Renal pelvis (tissue), 12 donors: ENCODE data around the gene SLC17A3. TPM values are rescaled to one million over a fixed set of nuclear protein-coding genes. Genes with fewer than 3 reads are reported as not detected.

Source experiments
- DNase-seq: peaks from one replicate; pipeline ENCODE4 v3.0.0-alpha.2; 2013
- long read RNA-seq, 16 experiments: transcript quantifications; one replicate each; lab custom pipeline, GENCODE V29; 2026
- polyA plus RNA-seq, 3 donors: library from polyadenylated mRNA; unstranded; fragments of 120-200 nt; gene quantifications; one replicate each; pipeline ENCODE4 v1.2.1, GENCODE V29; 2013; ENCODE audit not compliant: insufficient read length in 3 of 3

Gene SLC17A3, protein sequence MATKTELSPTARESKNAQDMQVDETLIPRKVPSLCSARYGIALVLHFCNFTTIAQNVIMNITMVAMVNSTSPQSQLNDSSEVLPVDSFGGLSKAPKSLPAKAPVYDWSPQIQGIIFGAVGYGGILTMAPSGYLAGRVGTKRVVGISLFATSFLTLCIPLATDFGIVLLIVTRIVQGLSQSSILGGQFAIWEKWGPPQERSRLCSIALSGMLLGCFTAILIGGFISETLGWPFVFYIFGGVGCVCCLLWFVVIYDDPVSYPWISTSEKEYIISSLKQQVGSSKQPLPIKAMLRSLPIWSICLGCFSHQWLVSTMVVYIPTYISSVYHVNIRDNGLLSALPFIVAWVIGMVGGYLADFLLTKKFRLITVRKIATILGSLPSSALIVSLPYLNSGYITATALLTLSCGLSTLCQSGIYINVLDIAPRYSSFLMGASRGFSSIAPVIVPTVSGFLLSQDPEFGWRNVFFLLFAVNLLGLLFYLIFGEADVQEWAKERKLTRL
- 1 to 10 TPM in 1 of 3 donors, under 1 TPM in 2; 0.47 to 1.2 (median 0.95) TPM for polyA plus RNA-seq
- long read RNA-seq, donor 1: 0 reads
- long read RNA-seq, donor 2: 0 reads
- long read RNA-seq, donor 3: 0 reads
- long read RNA-seq, donor 4: 0 reads
- long read RNA-seq, donor 5: 0 reads
- long read RNA-seq, donor 6: 0 reads
- long read RNA-seq, donor 7: 0 reads
- long read RNA-seq, donor 8: 0 reads
- long read RNA-seq, donor 9: 0 reads
- long read RNA-seq, donor 10: 0 reads
- long read RNA-seq, donor 11: 0 reads
- long read RNA-seq, donor 12: 0 reads
- long read RNA-seq, donor 13: 0 reads
- long read RNA-seq, donor 14: 0 reads
- long read RNA-seq, donor 15: 0 reads
- long read RNA-seq, donor 16: 0 reads

GRCh38 chr6:25874118-25874517, at the start of gene SLC17A3:
TSS of gene SLC17A3 (minus strand) at chr6:25874243. CDS start at chr6:25868387, 5,856 bp downstream.
- no peak for DNase-seq

GRCh38 chr6:25922301-25922700, 48.3 kb upstream of the SLC17A3 start:
- no peak for DNase-seq

GRCh38 chr6:25921525-25922203, 47.6 kb upstream of the SLC17A3 start:
- no peak for DNase-seq

DNA sequence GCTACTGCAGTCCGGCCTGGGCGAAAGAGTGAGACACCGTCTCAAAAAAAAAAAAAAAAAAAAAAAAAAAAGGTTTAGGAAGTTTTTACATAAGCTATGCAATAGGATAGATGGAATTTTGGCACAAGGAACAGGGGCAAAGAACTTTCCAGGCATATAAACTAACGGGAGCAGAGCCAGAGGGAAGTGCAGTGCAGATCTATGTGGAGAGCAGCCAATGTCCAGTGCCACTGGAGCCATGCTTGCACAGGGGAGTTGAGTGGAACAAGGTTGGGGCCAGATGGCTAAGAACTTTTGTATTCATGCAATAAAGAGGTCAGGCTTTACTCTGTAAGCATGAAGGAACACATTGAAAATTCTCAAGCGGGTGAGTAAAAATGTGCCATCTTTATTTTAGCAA, 45.6 kb upstream of the SLC17A3 start:
- DNase-seq: no peak

GRCh38 chr6:25918083-25918683, 44.1 kb upstream of the SLC17A3 start:
- no peak for DNase-seq

DNA sequence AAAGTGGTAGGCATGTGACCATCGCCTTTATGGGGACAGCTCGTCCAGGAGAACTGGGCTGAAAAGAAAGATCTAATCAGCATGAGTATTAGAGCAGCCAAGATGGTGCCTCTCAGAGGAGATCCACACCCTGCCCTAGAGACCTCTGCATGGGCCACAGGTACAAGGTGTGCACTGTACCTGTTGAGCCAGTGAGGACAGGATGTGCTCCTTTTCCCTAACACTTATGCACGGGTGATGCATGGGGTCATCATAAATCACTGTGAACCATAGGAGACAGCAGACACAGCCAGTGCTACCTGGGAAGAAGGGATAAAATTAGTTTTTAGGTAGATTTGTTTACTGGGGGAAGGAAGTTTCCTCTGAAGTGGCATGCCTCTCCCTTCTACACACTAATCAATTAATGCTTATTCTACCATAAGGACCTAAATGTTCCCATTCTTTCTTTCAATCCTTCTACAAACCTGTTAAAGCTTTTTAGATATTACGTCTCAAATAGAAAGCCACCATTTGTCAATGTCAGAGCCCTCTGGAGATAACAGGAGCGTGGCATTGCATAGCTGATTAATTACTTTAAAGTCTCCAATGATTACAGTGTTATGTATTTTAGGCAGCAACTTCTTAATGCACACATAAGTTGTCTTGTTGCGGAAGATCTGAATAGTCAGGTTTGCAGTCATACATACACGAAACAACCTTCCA, 42.9 kb upstream of the SLC17A3 start:
- DNase-seq: no peak

- no peak for DNase-seq
Observed at GRCh38 chr6:25916330-25916729, 42.3 kb upstream of the SLC17A3 start.

DNA sequence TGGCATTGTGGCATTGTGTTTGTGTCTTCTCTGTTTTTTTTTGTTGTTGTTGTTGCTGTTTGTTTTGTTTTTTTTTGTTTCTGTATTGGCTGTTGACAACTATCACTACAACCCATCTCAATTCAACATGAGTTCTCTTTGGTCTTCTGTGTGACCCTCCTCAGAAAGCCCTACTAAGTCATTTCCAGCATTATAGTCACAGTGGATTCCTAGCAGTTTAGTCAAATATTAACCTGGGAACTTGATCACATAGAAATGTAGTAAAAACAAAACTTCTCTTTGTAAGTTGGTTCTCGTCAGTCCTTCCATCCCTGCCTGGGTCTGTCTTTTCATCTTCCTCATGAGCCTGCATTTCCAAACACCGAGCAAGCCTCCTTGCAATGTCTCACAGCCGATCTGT, 39.7 kb upstream of the SLC17A3 start:
- no peak for DNase-seq

DNA sequence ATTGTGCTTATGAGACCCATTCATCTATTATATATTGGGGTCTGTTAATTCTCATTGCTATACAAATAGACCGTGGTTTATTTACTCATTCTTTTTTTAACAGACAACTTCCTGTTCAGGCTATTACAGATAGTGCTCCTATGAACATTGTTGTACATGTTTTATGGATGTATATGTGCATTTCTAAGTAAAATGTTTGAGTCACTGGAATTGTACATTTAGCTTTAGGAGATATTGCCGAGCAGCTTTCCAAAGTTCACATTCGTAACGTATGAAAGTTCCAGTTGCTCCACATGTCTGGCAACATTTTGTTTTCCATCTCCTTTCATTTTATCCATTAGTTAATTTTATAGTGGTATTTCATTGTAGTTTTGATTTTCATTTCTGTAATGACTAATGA, 37.3 kb upstream of the SLC17A3 start:
- DNase-seq: no peak

- DNase-seq: no peak
Observed at GRCh38 chr6:25907475-25908014, 33.5 kb upstream of the SLC17A3 start.

DNA sequence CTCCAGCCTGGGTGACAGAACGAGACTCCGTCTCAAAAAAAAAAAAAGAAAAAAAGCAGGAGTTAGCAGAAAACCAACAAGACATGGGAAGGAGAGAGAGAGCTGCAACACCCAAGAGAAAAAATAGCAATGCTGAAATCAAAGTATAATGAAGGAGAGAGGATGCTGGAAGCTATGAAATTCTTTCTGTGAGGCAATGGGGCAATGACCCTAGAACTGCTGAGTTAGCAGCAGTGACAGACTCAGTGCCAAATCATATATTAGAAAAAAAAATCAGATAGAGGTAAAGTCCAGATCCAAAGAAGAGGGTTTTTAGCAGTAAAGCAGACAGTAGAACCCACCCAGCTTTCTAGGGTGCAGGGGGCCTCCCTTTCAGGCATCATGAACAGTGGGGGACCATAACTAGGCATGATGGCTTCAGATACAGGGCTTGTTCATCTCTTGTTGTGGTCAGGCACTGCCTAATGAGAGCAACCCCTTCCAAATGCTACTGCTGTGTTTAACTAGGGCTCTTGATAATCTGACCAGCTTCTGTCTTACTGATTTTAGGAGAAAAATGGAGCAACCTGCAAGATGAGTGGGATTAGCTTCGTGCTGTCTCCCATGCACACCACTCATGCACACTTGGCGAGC, 29.5 kb upstream of the SLC17A3 start:
- DNase-seq: no peak

DNA sequence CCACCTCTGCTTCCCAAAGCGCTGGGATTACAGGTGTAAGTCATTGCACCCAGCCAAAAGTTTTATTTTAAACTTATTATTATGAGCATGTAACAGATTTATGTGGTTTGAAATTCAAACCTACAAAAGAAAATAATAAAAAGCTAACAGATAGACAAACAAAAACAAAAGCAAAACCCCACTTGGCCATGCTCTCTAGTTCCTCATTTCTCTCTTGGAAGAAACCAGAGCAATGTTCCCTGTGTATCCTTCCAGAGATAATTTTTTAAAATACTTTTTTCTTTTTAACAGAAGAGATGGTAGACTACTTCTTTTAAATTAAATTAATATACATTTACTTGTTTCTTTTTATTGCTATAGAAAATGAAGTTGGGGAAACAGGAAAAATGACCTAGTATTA, 28.0 kb upstream of the SLC17A3 start:
- no peak for DNase-seq

GRCh38 chr6:25900843-25901242, 26.8 kb upstream of the SLC17A3 start:
- DNase-seq: no peak

DNA sequence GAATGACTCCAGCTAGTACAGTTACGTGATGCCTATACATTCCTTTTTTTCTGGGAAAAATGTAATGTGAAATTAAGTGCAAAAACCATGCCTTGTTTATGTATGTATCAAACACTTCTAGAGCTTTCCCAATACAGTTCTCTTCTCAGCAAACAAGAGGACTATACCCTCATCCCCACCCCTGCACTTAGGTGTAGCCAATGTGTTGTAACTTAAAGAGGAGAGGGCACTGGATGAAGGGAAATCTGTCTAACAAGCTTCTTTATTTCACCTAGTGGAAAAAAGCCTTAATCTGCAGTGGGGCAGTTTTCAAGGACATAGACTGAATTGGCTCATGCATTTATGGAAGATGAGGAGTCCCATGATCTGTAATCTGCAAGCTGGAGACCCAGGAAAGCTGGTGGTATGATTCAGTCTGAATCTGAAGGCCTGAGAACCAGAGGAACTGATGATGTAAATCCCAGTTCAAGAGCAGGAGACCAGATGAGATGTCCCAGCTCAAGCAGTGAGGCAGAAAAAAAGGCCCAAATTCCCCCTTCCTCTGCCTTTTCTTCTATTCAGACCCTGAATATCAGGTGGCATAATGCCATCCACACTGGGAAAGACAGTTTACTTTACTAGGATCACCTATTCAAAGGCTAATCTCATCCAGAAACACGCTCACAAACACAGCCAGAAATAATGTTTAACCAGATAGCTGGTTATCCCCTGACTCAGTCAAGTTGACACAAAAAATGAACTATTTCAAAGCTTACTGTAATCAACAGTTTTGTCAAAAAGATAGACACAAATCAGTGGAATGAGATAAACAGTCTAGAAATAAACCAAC, 25.8 kb upstream of the SLC17A3 start:
- DNase-seq: no peak

- DNase-seq: peak; percentile 49
Observed at GRCh38 chr6:25899123-25899522, 25.1 kb upstream of the SLC17A3 start.

DNA sequence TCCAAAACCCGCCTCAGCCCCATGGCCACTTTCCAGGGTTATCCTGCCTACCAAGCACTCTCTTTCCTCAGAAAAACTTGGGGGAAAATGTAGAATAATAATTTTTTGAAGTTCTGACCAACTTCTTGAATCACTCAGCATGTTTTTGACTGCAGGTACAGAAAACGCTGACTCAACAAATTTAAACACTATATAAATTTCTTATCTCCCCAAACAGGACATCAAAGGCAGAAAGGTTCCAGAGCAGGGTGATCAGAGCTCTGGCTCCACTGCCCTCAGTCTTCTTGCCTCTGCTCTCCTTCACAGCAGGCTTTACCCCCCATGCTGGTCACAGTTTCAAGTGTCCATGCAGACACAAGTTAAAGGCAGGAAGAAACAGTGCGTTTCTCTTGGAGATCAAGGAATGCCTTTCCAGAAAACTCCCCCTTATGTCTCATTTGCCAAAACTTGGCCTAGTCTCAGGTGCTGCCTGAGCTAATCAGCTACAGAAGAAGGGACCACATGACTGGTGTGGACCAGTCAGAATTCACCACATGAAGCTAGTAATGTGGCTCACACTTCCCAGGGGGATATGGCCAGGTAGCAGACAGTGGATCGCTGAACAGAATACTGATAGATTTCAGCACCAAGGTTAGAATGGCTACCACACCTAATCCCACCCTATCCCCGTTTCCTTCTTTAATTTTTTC, 24.4 kb upstream of the SLC17A3 start:
- DNase-seq: no peak

DNA sequence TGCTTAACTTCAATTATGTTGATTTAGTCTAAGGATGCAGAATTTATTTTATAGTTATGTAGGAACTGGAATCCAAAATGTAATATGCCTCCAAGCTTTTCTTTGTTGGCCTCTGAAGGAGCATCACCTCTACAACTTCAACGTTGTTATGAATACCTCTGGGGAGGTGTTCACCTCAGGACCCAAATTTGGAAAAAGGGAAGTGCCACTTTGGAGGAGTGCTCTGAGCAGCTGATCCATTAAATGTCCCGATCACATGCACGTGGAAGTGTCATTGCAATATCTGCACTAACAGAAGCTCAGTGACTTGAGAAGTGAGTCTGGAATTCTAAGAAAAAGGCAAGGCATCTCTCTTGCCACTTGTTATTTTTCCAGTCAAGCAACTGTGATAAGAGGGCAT, 22.2 kb upstream of the SLC17A3 start:
- no peak for DNase-seq

GRCh38 chr6:25895771-25896170, 21.7 kb upstream of the SLC17A3 start:
- DNase-seq: no peak

DNA sequence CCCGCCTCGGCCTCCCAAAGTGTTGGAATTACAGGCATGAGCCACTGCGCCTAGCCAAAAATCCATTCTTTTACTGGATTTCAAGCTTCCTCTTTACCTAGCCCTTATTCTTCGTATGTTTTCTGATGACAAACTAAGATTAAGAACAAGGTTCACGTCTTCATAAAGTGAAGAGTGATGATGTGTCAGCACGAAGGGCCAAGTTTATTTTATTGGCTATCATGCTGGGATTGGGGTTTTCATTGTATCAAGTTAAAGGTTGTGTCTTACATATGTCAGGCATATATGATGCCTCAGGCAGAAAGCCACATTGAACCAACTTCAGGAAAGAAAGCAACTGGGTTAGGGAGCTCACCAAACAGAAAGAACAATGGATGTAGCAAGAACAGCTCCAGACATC, 19.7 kb upstream of the SLC17A3 start:
- DNase-seq: no peak
